ENCODE measurements around the gene MRPL22. TPM values are rescaled to one million over a fixed set of nuclear protein-coding genes. Genes with fewer than 3 reads are reported as not detected.
A peak's percentile ranks its signal among the peaks of the same experiment; 100 is the strongest.
"Not testable (repeated sequence)": the region's sequence is repeated elsewhere in the genome, so short reads cannot be mapped to it uniquely, and the experiment has no call there.

Gene MRPL22
- total and polyA plus RNA-seq, 4 donors: 17.2 to 42.3 (median 35.8) TPM

- not testable (repeated sequence) for H3K27ac ChIP-seq (ENCODE audit: low read depth, low read length); H3K9me3 ChIP-seq (ENCODE audit: control insufficient read depth, insufficient read depth, low read length); H3K4me3 ChIP-seq (ENCODE audit: low read depth, low read length); H3K27me3 ChIP-seq (ENCODE audit: control insufficient read depth, insufficient read depth, low read length); H3K4me1 ChIP-seq (ENCODE audit: control insufficient read depth, insufficient read depth, low read length); DNase-seq (ENCODE audit: low read depth in 4 of 6, low spot score in 6 of 6); H3K36me3 ChIP-seq (ENCODE audit: control insufficient read depth, insufficient read depth, low read length)
- no CpG with 5 or more reads among the region's 2 CpGs for WGBS (ENCODE audit: insufficient coverage)
Observed at GRCh38 chr5:154978294-154978693, 37.4 kb downstream of the MRPL22 start.

DNA sequence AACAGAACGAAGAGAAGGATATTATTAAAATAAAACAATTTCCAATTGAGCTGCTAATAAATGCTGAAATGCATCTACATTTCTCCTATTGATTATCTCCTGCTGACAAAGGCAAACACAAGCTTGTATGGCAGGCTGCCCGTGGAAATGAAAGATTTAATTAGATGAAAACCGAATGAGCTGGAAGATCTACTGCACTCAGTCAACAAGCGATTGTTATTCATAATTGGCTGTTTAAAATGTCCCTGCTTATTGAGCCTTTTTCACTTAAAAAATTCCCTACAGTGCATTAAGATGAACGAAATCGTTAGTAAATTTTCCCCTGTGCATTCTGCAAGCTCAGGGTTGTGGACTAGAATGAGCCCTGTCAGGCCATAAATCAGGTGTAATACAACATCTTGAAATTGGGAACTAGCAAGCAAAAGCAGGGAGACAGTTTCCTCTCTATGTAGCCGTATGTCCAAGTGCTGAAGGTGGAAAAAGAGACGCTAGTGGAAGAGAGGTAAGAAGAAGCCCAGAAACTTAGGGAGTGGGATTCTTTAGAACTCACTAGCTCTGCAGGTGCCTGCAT is 44.2 kb downstream of the MRPL22 start:
- WGBS (ENCODE audit: insufficient coverage): 20% methylated on average over 1 of the region's 8 CpGs

DNA sequence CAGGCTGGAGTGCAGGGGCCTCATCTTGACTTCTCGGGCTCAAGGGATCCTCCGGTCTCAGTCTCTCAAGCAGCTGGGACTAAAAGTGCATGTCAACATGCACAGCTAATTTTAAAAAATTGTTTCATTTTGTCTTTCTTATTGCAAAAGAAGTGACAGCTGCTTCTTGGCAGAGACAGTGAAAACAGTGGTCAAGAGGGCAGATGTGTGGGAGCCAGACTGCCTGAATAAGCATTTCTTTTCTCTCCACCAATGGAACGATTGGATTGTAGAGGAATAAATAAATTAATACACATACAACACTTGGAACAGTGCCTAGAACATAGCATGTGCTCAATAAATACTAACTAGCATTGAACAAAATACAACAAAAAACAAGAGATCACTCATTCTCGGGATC is 45.3 kb downstream of the MRPL22 start:
- 79% methylated on average over 2 of the region's 4 CpGs for WGBS (ENCODE audit: insufficient coverage)
- Histone ChIP-seq H3K36me3 (ENCODE audit: control insufficient read depth, insufficient read depth, low read length) (no peaks in the 10 kb centered on the region), H3K27ac (ENCODE audit: low read depth, low read length) (no peak overlapping the region), H3K27me3 (ENCODE audit: control insufficient read depth, insufficient read depth, low read length) (no peaks in the 10 kb centered on the region), H3K4me3 (ENCODE audit: low read depth, low read length) (no peak overlapping the region), H3K4me1 (ENCODE audit: control insufficient read depth, insufficient read depth, low read length) (no peaks in the 10 kb centered on the region), H3K9me3 (ENCODE audit: control insufficient read depth, insufficient read depth, low read length) (no peaks in the 10 kb centered on the region)
- DNase-seq (ENCODE audit: low read depth in 4 of 6, low spot score in 6 of 6): peak in 1 of 6 donors; percentile 8

More for the DNA sequence above, 44.2 kb downstream of the MRPL22 start:
- DNase-seq (ENCODE audit: low read depth in 4 of 6, low spot score in 6 of 6): peak in 2 of 6 donors; percentile 49 to 83
- no peaks in the 10 kb centered on the region for H3K27me3 ChIP-seq (ENCODE audit: control insufficient read depth, insufficient read depth, low read length)
- no peak overlapping the region for H3K4me3 ChIP-seq (ENCODE audit: low read depth, low read length)
- H3K4me1 ChIP-seq (ENCODE audit: control insufficient read depth, insufficient read depth, low read length): no peaks in the 10 kb centered on the region
- H3K9me3 ChIP-seq (ENCODE audit: control insufficient read depth, insufficient read depth, low read length): no peaks in the 10 kb centered on the region
- no peak overlapping the region for H3K27ac ChIP-seq (ENCODE audit: low read depth, low read length)
- no peaks in the 10 kb centered on the region for H3K36me3 ChIP-seq (ENCODE audit: control insufficient read depth, insufficient read depth, low read length)

DNA sequence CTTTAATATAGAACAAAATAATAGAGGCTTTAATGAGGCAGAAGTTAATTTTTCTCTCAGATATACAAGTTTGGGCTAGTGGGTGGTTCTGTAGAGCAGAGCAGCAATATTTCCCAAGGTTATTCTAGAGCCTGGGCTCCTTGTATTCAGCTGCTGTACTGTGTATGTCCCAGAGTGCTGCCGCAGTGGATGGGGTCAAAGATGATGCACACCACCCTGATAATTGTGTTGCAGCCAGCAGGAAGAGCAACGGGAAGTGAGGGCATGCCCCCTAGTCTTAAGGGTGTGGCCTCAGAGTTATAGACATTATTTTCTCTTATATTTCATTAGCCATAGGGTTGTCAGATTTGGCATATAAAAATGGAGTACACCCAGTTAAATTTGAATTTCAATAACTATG is 48.8 kb downstream of the MRPL22 start:
- H3K27me3 ChIP-seq (ENCODE audit: control insufficient read depth, insufficient read depth, low read length): no peaks in the 10 kb centered on the region
- no peaks in the 10 kb centered on the region for H3K4me1 ChIP-seq (ENCODE audit: control insufficient read depth, insufficient read depth, low read length)
- H3K27ac ChIP-seq (ENCODE audit: low read depth, low read length): no peak overlapping the region
- no peak overlapping the region for H3K4me3 ChIP-seq (ENCODE audit: low read depth, low read length)
- H3K36me3 ChIP-seq (ENCODE audit: control insufficient read depth, insufficient read depth, low read length): no peaks in the 10 kb centered on the region
- WGBS (ENCODE audit: insufficient coverage): 90% methylated on average over 1 of the region's 2 CpGs
- DNase-seq (ENCODE audit: low read depth in 4 of 6, low spot score in 6 of 6): no peak
- no peaks in the 10 kb centered on the region for H3K9me3 ChIP-seq (ENCODE audit: control insufficient read depth, insufficient read depth, low read length)

DNA sequence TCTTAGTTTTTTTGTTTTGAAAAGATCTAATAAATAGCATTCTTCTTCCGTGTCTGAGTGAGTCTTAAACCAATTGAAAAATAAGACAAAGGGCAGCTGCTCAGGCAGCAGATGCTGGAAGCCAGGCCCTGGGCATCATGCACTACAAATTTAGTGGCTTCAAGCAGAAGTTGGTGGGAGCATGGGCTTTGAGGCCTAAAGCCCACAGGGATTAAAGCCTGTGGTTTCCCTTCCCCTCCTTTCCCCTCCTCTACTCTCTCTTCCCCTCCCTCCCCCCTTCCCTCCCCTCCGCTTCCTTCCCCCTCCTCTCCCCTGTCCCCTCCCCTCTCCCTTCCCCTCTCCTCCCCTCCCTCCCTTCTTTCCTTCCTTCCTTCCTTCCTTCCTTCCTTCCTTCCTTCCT is 52.6 kb downstream of the MRPL22 start:
- Histone ChIP-seq H3K4me3 (ENCODE audit: low read depth, low read length) (no peak overlapping the region), H3K27me3 (ENCODE audit: control insufficient read depth, insufficient read depth, low read length) (no peaks in the 10 kb centered on the region), H3K9me3 (ENCODE audit: control insufficient read depth, insufficient read depth, low read length) (no peaks in the 10 kb centered on the region), H3K36me3 (ENCODE audit: control insufficient read depth, insufficient read depth, low read length) (no peaks in the 10 kb centered on the region), H3K4me1 (ENCODE audit: control insufficient read depth, insufficient read depth, low read length) (no peaks in the 10 kb centered on the region), H3K27ac (ENCODE audit: low read depth, low read length) (no peak overlapping the region)
- WGBS (ENCODE audit: insufficient coverage): no CpG with 5 or more reads among the region's 2 CpGs
- no peak for DNase-seq (ENCODE audit: low read depth in 4 of 6, low spot score in 6 of 6)

GRCh38 chr5:154995679-154996078 is 54.8 kb downstream of the MRPL22 start:
- Histone ChIP-seq H3K4me1 (ENCODE audit: control insufficient read depth, insufficient read depth, low read length) (no peaks in the 10 kb centered on the region), H3K36me3 (ENCODE audit: control insufficient read depth, insufficient read depth, low read length) (no peaks in the 10 kb centered on the region), H3K27ac (ENCODE audit: low read depth, low read length) (no peak overlapping the region), H3K27me3 (ENCODE audit: control insufficient read depth, insufficient read depth, low read length) (no peaks in the 10 kb centered on the region), H3K9me3 (ENCODE audit: control insufficient read depth, insufficient read depth, low read length) (no peaks in the 10 kb centered on the region), H3K4me3 (ENCODE audit: low read depth, low read length) (no peak overlapping the region)
- DNase-seq (ENCODE audit: low read depth in 4 of 6, low spot score in 6 of 6): no peak
- WGBS (ENCODE audit: insufficient coverage): 43% methylated on average over 2 of the region's 4 CpGs

- no peaks in the 10 kb centered on the region for H3K9me3 ChIP-seq (ENCODE audit: control insufficient read depth, insufficient read depth, low read length)
- no peak for DNase-seq (ENCODE audit: low read depth in 4 of 6, low spot score in 6 of 6)
- no peaks in the 10 kb centered on the region for H3K4me1 ChIP-seq (ENCODE audit: control insufficient read depth, insufficient read depth, low read length)
- no peaks in the 10 kb centered on the region for H3K27me3 ChIP-seq (ENCODE audit: control insufficient read depth, insufficient read depth, low read length)
- no peaks in the 10 kb centered on the region for H3K36me3 ChIP-seq (ENCODE audit: control insufficient read depth, insufficient read depth, low read length)
- H3K27ac ChIP-seq (ENCODE audit: low read depth, low read length): no peak overlapping the region
- no CpG with 5 or more reads among the region's 5 CpGs for WGBS (ENCODE audit: insufficient coverage)
- H3K4me3 ChIP-seq (ENCODE audit: low read depth, low read length): no peak overlapping the region
Observed at GRCh38 chr5:154997746-154998145, 56.9 kb downstream of the MRPL22 start.

DNA sequence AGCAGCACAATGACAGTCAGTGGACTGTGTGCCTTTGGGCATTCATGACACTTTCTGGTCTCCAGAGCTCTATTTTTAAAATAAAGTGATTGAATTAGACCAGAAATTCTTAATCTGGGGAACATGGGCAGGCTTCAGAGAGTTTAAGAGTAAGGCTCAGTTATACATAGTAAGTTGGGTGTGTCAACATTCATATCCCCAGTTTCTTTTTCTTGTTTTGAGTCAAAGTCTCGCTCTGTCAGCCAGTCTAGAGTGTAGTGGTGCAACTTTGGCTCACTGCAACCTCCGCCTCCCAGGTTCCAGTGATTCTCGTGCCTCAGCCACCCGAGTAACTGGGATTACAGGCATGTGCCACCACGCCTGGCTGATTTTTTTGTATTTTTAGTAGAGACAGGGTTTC is 59.0 kb downstream of the MRPL22 start:
- Histone ChIP-seq H3K4me3 (ENCODE audit: low read depth, low read length) (no peak overlapping the region), H3K36me3 (ENCODE audit: control insufficient read depth, insufficient read depth, low read length) (no peaks in the 10 kb centered on the region), H3K9me3 (ENCODE audit: control insufficient read depth, insufficient read depth, low read length) (no peaks in the 10 kb centered on the region), H3K4me1 (ENCODE audit: control insufficient read depth, insufficient read depth, low read length) (no peaks in the 10 kb centered on the region), H3K27me3 (ENCODE audit: control insufficient read depth, insufficient read depth, low read length) (no peaks in the 10 kb centered on the region), H3K27ac (ENCODE audit: low read depth, low read length) (no peak overlapping the region)
- no peak for DNase-seq (ENCODE audit: low read depth in 4 of 6, low spot score in 6 of 6)
- 90% methylated on average over 5 of the region's 5 CpGs for WGBS (ENCODE audit: insufficient coverage)

GRCh38 chr5:155001523-155001922 is 60.6 kb downstream of the MRPL22 start:
- no peaks in the 10 kb centered on the region for H3K9me3 ChIP-seq (ENCODE audit: control insufficient read depth, insufficient read depth, low read length)
- no peak overlapping the region for H3K4me3 ChIP-seq (ENCODE audit: low read depth, low read length)
- WGBS (ENCODE audit: insufficient coverage): 94% methylated on average over 3 of the region's 4 CpGs
- H3K27me3 ChIP-seq (ENCODE audit: control insufficient read depth, insufficient read depth, low read length): no peaks in the 10 kb centered on the region
- H3K27ac ChIP-seq (ENCODE audit: low read depth, low read length): no peak overlapping the region
- DNase-seq (ENCODE audit: low read depth in 4 of 6, low spot score in 6 of 6): no peak
- H3K36me3 ChIP-seq (ENCODE audit: control insufficient read depth, insufficient read depth, low read length): no peaks in the 10 kb centered on the region
- no peaks in the 10 kb centered on the region for H3K4me1 ChIP-seq (ENCODE audit: control insufficient read depth, insufficient read depth, low read length)

- not testable (repeated sequence) for H3K9me3 ChIP-seq (ENCODE audit: control insufficient read depth, insufficient read depth, low read length); H3K27me3 ChIP-seq (ENCODE audit: control insufficient read depth, insufficient read depth, low read length); H3K4me1 ChIP-seq (ENCODE audit: control insufficient read depth, insufficient read depth, low read length); H3K27ac ChIP-seq (ENCODE audit: low read depth, low read length); DNase-seq (ENCODE audit: low read depth in 4 of 6, low spot score in 6 of 6); H3K4me3 ChIP-seq (ENCODE audit: low read depth, low read length); H3K36me3 ChIP-seq (ENCODE audit: control insufficient read depth, insufficient read depth, low read length)
- WGBS (ENCODE audit: insufficient coverage): 100% methylated on average over 1 of the region's 4 CpGs
Observed at GRCh38 chr5:155002722-155003121, 61.8 kb downstream of the MRPL22 start.

Measured in spinal cord (tissue), 10 donors.